H9 (cell line): ENCODE results near the gene MYBPHL. TPM values are rescaled to one million over a fixed set of nuclear protein-coding genes. Genes with fewer than 3 reads are reported as not detected.
A peak's percentile ranks its signal among the peaks of the same experiment; 100 is the strongest.

Experiments
- DNase-seq: peaks from one replicate; pipeline ENCODE4 v3.0.0-alpha.2; 2017
- H2AFZ ChIP-seq: one replicate; pipeline ENCODE4 v1.6.1; 2013; ENCODE audit warnings: mild to moderate bottlenecking, low read length, control low read depth, moderate library complexity
- H2AK5ac ChIP-seq: 2 replicates; pipeline ENCODE4 v1.6.1; 2013; ENCODE audit warnings: low read length, control low read depth, mixed read lengths; ENCODE audit not compliant: insufficient read length
- H2BK120ac ChIP-seq: one replicate; pipeline ENCODE4 v1.6.1; 2013; ENCODE audit warnings: low read depth, mild to moderate bottlenecking, low read length, control low read depth, inconsistent platforms; ENCODE audit not compliant: poor library complexity, severe bottlenecking
- H2BK12ac ChIP-seq: 2 replicates; pipeline ENCODE4 v1.6.1; 2013; ENCODE audit warnings: low read length, control low read depth, mixed read lengths, low read depth; ENCODE audit not compliant: insufficient read length
- H2BK15ac ChIP-seq: 2 replicates; pipeline ENCODE4 v1.6.1; 2013; ENCODE audit warnings: low read depth, low read length, control low read depth
- H2BK20ac ChIP-seq: one replicate; pipeline ENCODE4 v1.6.1; 2013; ENCODE audit warnings: low read depth, mild to moderate bottlenecking, low read length, control low read depth, inconsistent platforms; ENCODE audit not compliant: poor library complexity, severe bottlenecking
- H2BK5ac ChIP-seq: 2 replicates; pipeline ENCODE4 v1.6.1; 2013; ENCODE audit warnings: low read length, control low read depth, mixed read lengths; ENCODE audit not compliant: insufficient read length
- H3K14ac ChIP-seq: 2 replicates; pipeline ENCODE4 v1.6.1; 2013; ENCODE audit warnings: low read length, control low read depth; ENCODE audit not compliant: insufficient read depth
- H3K18ac ChIP-seq: 2 replicates; pipeline ENCODE4 v1.6.1; 2013; ENCODE audit warnings: low read depth, mild to moderate bottlenecking, mixed read lengths, low read length, control low read depth; ENCODE audit not compliant: insufficient read length
- H3K23ac ChIP-seq: 2 replicates; pipeline ENCODE4 v1.6.1; 2013; ENCODE audit warnings: low read length, control low read depth, mixed read lengths, low read depth; ENCODE audit not compliant: insufficient read length
- H3K23me2 ChIP-seq: 2 replicates; pipeline ENCODE4 v1.6.1; 2013; ENCODE audit warnings: low read depth, mild to moderate bottlenecking, mixed read lengths, low read length, control low read depth; ENCODE audit not compliant: insufficient read length, poor library complexity, severe bottlenecking
- H3K27ac ChIP-seq: 2 replicates; pipeline ENCODE4 v1.5.1; 2013; ENCODE audit warnings: low read length, control low read depth, mixed read lengths, low read depth; ENCODE audit not compliant: insufficient read length
- H3K27me3 ChIP-seq: 2 replicates; pipeline ENCODE4 v1.6.1; 2013; ENCODE audit warnings: low read length, control low read depth, inconsistent platforms; ENCODE audit not compliant: insufficient read depth
- H3K4ac ChIP-seq: 2 replicates; pipeline ENCODE4 v1.6.1; 2013; ENCODE audit warnings: low read depth, mild to moderate bottlenecking, control low read depth, inconsistent platforms, low read length, moderate library complexity
- H3K4me1 ChIP-seq: 2 replicates; pipeline ENCODE4 v1.6.1; 2013; ENCODE audit warnings: low read length, control low read depth, inconsistent platforms; ENCODE audit not compliant: insufficient read depth
- H3K4me2 ChIP-seq: 2 replicates; pipeline ENCODE4 v1.6.1; 2013; ENCODE audit warnings: low read length, control low read depth, mixed read lengths; ENCODE audit not compliant: insufficient read length, insufficient read depth
- H3K56ac ChIP-seq: 2 replicates; pipeline ENCODE4 v1.6.1; 2013; ENCODE audit warnings: low read depth, mild to moderate bottlenecking, mixed read lengths, low read length, control low read depth; ENCODE audit not compliant: insufficient read length
- H3K79me1 ChIP-seq: 2 replicates; pipeline ENCODE4 v1.6.1; 2013; ENCODE audit warnings: low read depth, mild to moderate bottlenecking, moderate library complexity, low read length, control low read depth, inconsistent platforms; ENCODE audit not compliant: insufficient read depth, poor library complexity, severe bottlenecking
- H3K79me2 ChIP-seq: 2 replicates; pipeline ENCODE4 v1.6.1; 2013; ENCODE audit warnings: low read length, control low read depth, inconsistent platforms; ENCODE audit not compliant: insufficient read depth
- H3K9ac ChIP-seq: 2 replicates; pipeline ENCODE4 v1.6.1; 2013; ENCODE audit warnings: low read length, control low read depth, mixed read lengths; ENCODE audit not compliant: insufficient read length; ENCODE audit errors: extremely low read depth
- H3K9me3 ChIP-seq: one replicate; pipeline ENCODE4 v1.6.1; 2013; ENCODE audit warnings: low read depth, low read length, inconsistent platforms; ENCODE audit not compliant: control insufficient read depth
- H3T11ph ChIP-seq: one replicate; pipeline ENCODE4 v1.6.1; 2013; ENCODE audit warnings: mild to moderate bottlenecking, low read length, control low read depth, inconsistent platforms
- H4K20me1 ChIP-seq: one replicate; pipeline ENCODE4 v1.6.1; 2013; ENCODE audit not compliant: control insufficient read depth, insufficient read length, insufficient read depth
- H4K5ac ChIP-seq: 2 replicates; pipeline ENCODE4 v1.6.1; 2013; ENCODE audit warnings: low read depth, mild to moderate bottlenecking, mixed read lengths, low read length, control low read depth; ENCODE audit not compliant: insufficient read length
- H4K8ac ChIP-seq: replicated peaks from 2 replicates; pipeline ENCODE4 v1.6.1; 2013; ENCODE audit warnings: low read length, control low read depth, mixed read lengths, low read depth; ENCODE audit not compliant: insufficient read length
- H4K91ac ChIP-seq: 2 replicates; pipeline ENCODE4 v1.6.1; 2013; ENCODE audit warnings: low read depth, mild to moderate bottlenecking, moderate library complexity, mixed read lengths, low read length, control low read depth; ENCODE audit not compliant: insufficient read length
- H3K27ac Mint-ChIP-seq, 3 experiments: 2 replicates in 2 of 3; 3 replicates in 1 of 3; pipeline ENCODE4 v1.8.0; 2020 to 2021; ENCODE audit warnings: mixed read lengths in 3 of 3, mild to moderate bottlenecking in 1 of 3, moderate library complexity in 1 of 3
- H3K27me3 Mint-ChIP-seq: 2 replicates; pipeline ENCODE4 v1.8.0; 2021; ENCODE audit warnings: low read depth, mild to moderate bottlenecking, moderate library complexity, mixed read lengths
- H3K36me3 Mint-ChIP-seq, 3 experiments: 2 replicates in 2 of 3; 3 replicates in 1 of 3; pipeline ENCODE4 v1.8.0; 2020 to 2021; ENCODE audit warnings: low read depth in 3 of 3, mixed read lengths in 3 of 3; ENCODE audit not compliant: insufficient read depth in 1 of 3
- H3K4me1 Mint-ChIP-seq, 2 experiments: 2 replicates each; pipeline ENCODE4 v1.8.0; 2020; ENCODE audit warnings: mixed read lengths in 2 of 2
- H3K4me3 Mint-ChIP-seq, 2 experiments: 2 replicates in 1 of 2; 3 replicates in 1 of 2; pipeline ENCODE4 v1.8.0; 2020 to 2021; ENCODE audit warnings: mild to moderate bottlenecking in 2 of 2, mixed read lengths in 2 of 2, moderate library complexity in 1 of 2
- H3K9me3 Mint-ChIP-seq, 2 experiments: 2 replicates in 1 of 2; 3 replicates in 1 of 2; pipeline ENCODE4 v1.8.0; 2020; ENCODE audit warnings: mild to moderate bottlenecking in 2 of 2, mixed read lengths in 2 of 2, moderate library complexity in 1 of 2
- CTCF ChIP-seq: fragments of 200-600 bp; sonication (generic); conservative IDR thresholded peaks from 3 replicates; pipeline ENCODE4 v1.8.0; 2021; ENCODE audit warnings: antibody characterized with exemption, mild to moderate bottlenecking
- WGBS: extraction: QIAGEN DNeasy Blood & Tissue Kit; methylation state at CpG from one replicate; pipeline ENCODE4 v1.1.7; 2013; ENCODE audit warnings: missing lambda C conversion rate, low lambda C conversion rate, mixed read lengths; ENCODE audit not compliant: insufficient read length; ENCODE audit errors: extremely low coverage; 5-methylcytosine and 5-hydroxymethylcytosine counted together
- total RNA-seq: library from RNA; stranded (reverse); gene quantifications from 2 replicates; pipeline ENCODE4 v1.2.1, GENCODE V29; 2021

Gene MYBPHL
- total RNA-seq, 1 experiment from 2014 or later, result 0.59 TPM

DNA sequence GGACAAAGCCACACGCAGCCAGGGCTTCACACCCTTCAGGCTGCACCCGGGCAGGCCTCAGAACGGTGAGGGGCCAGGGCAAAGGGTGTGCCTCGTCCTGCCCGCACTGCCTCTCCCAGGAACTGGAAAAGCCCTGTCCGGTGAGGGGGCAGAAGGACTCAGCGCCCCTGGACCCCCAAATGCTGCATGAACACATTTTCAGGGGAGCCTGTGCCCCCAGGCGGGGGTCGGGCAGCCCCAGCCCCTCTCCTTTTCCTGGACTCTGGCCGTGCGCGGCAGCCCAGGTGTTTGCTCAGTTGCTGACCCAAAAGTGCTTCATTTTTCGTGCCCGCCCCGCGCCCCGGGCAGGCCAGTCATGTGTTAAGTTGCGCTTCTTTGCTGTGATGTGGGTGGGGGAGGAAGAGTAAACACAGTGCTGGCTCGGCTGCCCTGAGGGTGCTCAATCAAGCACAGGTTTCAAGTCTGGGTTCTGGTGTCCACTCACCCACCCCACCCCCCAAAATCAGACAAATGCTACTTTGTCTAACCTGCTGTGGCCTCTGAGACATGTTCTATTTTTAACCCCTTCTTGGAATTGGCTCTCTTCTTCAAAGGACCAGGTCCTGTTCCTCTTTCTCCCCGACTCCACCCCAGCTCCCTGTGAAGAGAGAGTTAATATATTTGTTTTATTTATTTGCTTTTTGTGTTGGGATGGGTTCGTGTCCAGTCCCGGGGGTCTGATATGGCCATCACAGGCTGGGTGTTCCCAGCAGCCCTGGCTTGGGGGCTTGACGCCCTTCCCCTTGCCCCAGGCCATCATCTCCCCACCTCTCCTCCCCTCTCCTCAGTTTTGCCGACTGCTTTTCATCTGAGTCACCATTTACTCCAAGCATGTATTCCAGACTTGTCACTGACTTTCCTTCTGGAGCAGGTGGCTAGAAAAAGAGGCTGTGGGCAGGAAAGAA, 32.0 kb downstream of the MYBPHL start:
- Mint-ChIP-seq H3K27me3 (no peaks in the 10 kb centered on the region), H3K27ac (peak overlapping the region; percentile 78 to 83 (median 79); a peak in 5 of 7 replicates), H3K36me3 (peaks cover 11 to 46% (median 33%) of the 10 kb centered on the region in 3 experiments), H3K9me3 (no peaks in the 10 kb centered on the region), H3K4me1 (peaks cover 26 to 29% of the 10 kb centered on the region in 2 experiments), H3K4me3 (peak overlapping the region in 1 of 2 experiments; percentile 26; a peak in 1 of 5 replicates)
- no peak overlapping the region for H2BK12ac ChIP-seq
- no CpG with 5 or more reads among the region's 24 CpGs for whole genome bisulfite sequencing
- no peak overlapping the region for H3T11ph ChIP-seq
- no peak overlapping the region for H4K8ac ChIP-seq
- H3K4me2 ChIP-seq, result no peak overlapping the region
- no peak overlapping the region for H3K23ac ChIP-seq
- H4K5ac ChIP-seq, result no peak overlapping the region
- no peaks in the 10 kb centered on the region for H3K79me1 ChIP-seq
- no peaks in the 10 kb centered on the region for H3K23me2 ChIP-seq
- no peak overlapping the region for H3K56ac ChIP-seq
- no peak for TF ChIP-seq CTCF
- peak overlapping the region; percentile 55 for H3K14ac ChIP-seq
- H2BK5ac ChIP-seq, result no peak overlapping the region
- no peak overlapping the region for H3K4ac ChIP-seq
- no peak overlapping the region for H3K9ac ChIP-seq
- no peak overlapping the region for H2BK15ac ChIP-seq
- no peaks in the 10 kb centered on the region; the same call in 1 of the 2 replicates for H3K4me1 ChIP-seq
- no peak overlapping the region for H4K91ac ChIP-seq
- no peaks in the 10 kb centered on the region for H4K20me1 ChIP-seq
- H3K9me3 ChIP-seq, result no peaks in the 10 kb centered on the region
- H2BK20ac ChIP-seq, result no peak overlapping the region
- no peak overlapping the region for H2AK5ac ChIP-seq
- H2AFZ ChIP-seq, result no peak overlapping the region
- H3K18ac ChIP-seq, result no peak overlapping the region
- no peaks in the 10 kb centered on the region for H3K79me2 ChIP-seq
- H3K27ac ChIP-seq, result no peak overlapping the region
- no peaks in the 10 kb centered on the region for H3K27me3 ChIP-seq
- H2BK120ac ChIP-seq, result no peak overlapping the region
- no peak for DNase-seq
